GM12874 (cell line): ENCODE measurements around the gene RAD51D.

ENCODE experiments used
- CTCF ChIP-seq: IDR thresholded peaks from 2 replicates; pipeline ENCODE4 v1.5.1; 2011; ENCODE audit warnings: low read depth, mild to moderate bottlenecking, control low read depth, low read length, moderate library complexity; ENCODE audit not compliant: insufficient read depth

The RAD51D gene

GRCh38 chr17:35119370-35120165 is at the start of gene RAD51D:
Gene RAD51D, minus strand, starts transcription at chr17:35119860. Its CDS starts 247 bp downstream, at chr17:35119613.
- peak; percentile 95 for TF ChIP-seq CTCF

GRCh38 chr17:35167666-35168065 is 48.0 kb upstream of the RAD51D start:
- no peak for TF ChIP-seq CTCF

GRCh38 chr17:35167046-35167445 is 47.4 kb upstream of the RAD51D start:
- TF ChIP-seq CTCF: no peak

- no peak for TF ChIP-seq CTCF
Measured at GRCh38 chr17:35166526-35166925, 46.9 kb upstream of the RAD51D start.

GRCh38 chr17:35164716-35165115 is 45.1 kb upstream of the RAD51D start:
- TF ChIP-seq CTCF: no peak

GRCh38 chr17:35163886-35164285 is 44.2 kb upstream of the RAD51D start:
- no peak for TF ChIP-seq CTCF

GRCh38 chr17:35162755-35163154 is 43.1 kb upstream of the RAD51D start:
- no peak for TF ChIP-seq CTCF
